Endometrium (tissue), 2 donors: ENCODE results near the gene KCNK17.

Experiments
- FAIRE-seq: peaks from 2 replicates; lab custom pipeline; 2012; peaks lifted over from hg19 to GRCh38; lab: Jason Lieb, UNC
- donor health status: control.
- donor health status: control.

KCNK17 gene

DNA sequence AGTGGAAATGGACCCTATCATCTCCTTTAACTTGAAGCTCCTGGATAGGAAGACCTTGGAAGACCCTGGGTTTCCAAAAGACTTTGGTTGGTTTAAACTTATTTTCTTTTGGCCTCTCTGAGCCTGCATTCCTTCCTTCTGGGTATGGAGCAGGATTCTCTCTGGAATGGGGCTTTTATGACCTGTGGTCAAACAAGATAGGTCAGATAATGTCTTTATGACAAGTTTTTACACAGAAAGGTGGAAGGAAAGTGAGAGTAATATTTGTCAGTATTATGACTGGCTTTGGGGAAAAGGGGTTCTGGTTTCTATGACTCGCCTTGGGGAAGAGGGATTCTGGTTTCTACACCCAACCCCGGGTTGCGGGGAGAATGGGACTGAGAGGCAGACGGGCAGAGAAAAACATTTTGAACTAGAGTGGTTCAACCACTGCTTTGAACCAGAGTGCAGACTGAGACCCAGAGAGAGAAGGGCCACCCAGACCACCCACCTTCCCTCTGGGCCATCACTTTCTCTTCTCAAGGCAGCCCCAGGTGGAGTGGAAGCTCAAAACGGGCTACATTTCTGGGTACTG lies 47.4 kb downstream of the KCNK17 start:
- FAIRE-seq, result no peak

DNA sequence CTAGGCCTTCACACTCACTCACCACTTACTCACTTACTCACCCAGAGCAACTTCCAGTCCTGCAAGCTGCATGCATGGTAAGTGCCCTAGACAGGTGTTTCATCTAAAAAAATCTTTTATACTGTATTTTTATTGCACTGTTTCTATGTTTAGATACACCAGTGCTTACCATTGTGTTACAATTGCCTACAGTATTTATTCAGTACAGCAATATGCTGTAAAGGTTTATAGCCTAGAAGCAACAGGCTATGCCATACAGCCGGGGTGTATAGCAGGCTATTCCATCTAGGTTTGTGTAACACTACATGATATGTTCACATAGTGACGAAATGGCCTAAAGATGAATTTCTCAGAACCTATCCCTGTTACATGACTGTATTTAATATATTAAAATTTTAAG lies 47.8 kb downstream of the KCNK17 start:
- no peak for FAIRE-seq

- FAIRE-seq, result no peak
These were observed 50.7 kb downstream of the KCNK17 start for GRCh38 chr6:39263303-39264037.

DNA sequence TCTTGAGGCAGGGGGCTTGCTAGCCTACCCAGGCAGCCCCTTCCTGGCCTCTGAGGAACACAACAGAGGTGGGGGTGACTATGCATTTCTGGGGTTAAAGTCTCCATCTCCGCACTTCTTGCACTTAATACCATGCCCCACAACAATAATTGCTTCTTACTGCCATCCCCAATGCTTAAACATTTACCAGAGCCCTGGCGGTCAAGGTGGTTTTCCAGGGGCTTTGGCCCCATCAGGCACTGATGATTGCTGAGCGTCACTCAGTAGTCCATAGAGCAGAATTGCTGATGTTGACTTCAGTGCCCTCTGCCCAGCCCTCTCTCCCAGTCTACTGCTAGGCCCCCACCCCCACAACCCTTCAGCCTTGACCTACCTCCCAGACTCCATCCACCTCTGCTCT lies 52.5 kb downstream of the KCNK17 start:
- FAIRE-seq, result no peak

DNA sequence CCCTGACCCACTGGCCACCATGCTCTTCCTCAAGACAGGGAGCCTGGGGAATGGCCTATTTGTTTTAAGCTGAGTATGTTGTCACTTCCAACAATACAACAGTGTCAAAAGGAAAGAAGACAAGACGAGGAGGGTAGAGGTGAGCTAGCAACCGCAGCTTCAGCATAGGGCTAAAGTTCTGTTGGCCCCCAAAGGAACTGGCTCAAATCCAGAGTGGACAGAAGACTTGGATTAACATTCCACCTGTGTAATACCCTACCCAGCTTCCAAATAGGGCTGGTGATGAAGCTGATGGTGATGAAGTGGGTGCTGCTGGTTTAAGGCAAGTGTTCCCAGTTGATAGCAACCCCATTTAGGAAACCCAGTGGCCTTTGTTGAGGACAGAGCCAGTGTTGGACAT lies 53.3 kb downstream of the KCNK17 start:
- no peak for FAIRE-seq

DNA sequence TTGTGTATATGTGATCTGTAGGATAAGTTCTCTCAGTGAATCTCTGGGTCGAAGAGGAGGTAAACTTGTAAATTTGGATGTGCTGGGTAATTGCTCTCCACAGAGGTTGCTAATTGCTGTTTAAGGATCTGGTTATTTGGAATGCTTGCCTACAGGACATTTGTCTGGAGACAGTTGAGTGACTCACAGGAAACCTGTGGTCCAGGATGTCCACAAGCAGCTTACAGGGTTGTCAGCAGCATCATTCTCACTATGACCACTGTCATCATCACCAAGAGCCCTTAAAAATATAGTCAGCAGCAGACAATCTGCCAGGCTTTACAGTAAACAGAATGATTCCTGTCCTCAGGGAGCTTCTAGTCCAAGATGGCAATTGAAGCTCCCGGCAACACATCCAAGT lies 53.8 kb downstream of the KCNK17 start:
- no peak for FAIRE-seq

- FAIRE-seq, result no peak
These were observed 57.8 kb downstream of the KCNK17 start for GRCh38 chr6:39256294-39256940.

DNA sequence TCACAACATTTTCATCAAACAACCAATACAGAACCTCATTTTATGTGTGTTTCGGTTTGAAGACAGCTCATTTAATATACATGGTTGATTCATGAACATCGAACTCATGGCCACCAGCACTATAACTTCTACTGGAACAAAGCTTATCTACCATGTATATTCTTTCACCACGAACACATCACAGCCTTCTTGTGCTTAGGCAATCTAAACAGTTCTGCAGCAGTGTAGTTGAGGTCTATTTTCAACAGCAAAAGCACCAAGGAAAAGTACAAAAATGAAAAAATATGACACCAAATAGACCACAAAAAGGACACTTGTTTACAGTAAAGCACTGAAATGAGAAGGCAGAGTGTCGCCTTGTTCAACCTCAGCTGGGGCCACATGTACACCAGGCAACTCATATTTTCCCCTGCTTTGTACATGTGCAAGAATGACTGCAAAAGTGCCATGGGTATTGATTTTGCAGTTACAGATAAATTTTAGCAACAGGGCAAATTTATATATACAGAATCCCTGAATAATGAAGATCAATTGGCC lies 59.2 kb downstream of the KCNK17 start:
- FAIRE-seq, result no peak

DNA sequence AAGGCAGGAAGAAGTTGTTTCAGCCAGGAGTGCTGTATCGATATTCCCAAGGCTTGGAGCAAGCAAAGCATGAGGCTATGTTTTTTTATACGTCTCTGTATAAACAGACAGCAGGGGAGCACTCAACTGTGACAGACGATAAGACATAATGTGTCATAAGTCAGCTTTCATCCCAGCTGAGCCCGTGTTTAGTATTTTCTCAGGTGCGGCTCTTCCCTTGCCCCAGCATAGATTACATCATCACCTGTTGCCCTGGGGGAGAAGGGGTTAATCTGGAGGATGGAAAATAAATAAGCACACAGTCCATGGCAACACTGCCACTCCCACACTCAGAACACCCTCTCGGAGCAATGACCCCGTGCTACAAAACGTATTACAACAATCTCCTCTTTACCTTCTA lies 62.8 kb downstream of the KCNK17 start:
- no peak for FAIRE-seq

DNA sequence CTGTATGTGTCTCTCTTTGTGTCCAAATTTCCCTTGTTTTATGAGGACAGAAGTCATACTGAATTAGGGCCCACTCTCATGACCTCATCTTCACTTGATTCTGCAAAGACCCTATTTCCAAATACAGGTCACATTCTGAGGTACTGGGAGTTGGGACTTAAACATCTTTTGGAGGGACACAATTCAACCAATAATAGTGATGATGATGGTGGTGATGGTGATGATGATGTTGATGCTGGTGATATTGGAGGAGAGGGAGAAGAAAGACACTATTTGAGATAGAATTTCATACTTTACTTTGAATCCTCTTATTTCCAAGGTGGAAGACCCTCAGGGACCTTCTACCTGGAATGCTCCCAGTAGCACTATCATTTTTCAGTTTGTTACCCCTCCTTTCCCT lies 63.7 kb downstream of the KCNK17 start:
- no peak for FAIRE-seq

DNA sequence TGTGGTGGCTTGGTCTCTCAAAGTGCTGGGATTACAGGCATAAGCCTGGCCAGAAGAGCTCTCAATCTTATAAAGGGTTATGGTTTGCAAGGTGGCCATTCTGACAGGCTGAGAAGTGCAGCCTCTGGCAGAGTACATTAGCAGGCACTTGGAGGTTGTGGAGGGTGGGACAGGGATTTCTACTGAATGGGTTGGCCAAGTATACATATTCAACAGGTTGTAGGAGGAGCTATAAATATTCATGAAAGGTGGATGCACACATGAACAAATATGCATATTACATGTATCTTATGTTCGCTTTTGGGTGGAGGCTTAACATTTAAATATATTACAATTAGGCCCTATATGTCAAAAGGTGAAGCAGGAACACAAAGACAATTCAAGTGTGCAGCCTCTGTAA lies 64.9 kb downstream of the KCNK17 start:
- no peak for FAIRE-seq
